ENCODE results near the gene B4GALT1.

The B4GALT1 gene

DNA sequence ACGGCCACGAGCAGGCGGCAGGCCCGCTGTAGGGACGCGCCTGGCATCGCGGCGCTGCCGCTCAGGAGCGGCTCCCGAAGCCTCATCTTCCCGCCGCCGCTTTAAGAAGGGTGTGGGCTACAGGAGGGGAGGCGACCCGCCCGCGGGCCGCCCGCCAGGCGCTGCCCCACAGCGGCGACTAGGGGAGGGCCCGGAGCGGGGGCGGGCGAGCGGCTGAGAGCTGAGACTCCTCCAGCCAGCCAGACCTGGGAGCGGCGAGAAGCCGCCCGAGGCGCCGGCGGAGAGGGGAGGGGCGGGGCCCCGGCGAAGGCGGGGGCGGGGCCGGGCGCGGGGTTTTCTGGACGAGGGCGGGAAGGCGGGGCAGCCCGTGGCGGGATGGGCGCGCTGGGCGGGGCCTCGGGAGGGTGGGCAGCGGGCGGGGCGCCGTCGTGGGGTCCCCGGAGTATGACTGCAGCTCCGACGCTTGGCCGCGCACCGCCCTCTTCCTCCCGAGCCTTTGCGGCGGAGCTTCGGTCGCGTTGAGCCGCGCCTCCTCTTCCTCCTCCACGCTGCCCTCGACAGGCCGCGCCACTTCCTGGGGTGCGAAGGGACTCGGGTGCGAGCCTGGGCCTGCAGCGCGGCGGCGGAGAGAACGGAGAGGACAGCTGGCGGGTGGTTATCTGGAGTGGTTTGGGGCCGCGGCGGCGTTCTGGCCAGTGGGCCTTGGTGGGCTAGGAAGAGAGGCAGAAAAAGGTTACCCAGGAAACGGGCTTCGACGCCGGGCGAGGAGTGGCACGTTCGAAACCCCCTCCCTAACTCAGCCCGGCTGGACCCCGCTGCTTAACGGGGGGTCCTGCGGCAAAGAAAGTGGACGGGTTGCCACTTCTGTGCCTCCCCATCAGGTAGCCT lies at the start of gene B4GALT1:
TSS of gene B4GALT1 (minus strand) at position 253 of the 888 bp plus-strand sequence. CDS start at position 86, 167 bp downstream.
- peak; percentile 97 to 98 for DNase-seq

DNA sequence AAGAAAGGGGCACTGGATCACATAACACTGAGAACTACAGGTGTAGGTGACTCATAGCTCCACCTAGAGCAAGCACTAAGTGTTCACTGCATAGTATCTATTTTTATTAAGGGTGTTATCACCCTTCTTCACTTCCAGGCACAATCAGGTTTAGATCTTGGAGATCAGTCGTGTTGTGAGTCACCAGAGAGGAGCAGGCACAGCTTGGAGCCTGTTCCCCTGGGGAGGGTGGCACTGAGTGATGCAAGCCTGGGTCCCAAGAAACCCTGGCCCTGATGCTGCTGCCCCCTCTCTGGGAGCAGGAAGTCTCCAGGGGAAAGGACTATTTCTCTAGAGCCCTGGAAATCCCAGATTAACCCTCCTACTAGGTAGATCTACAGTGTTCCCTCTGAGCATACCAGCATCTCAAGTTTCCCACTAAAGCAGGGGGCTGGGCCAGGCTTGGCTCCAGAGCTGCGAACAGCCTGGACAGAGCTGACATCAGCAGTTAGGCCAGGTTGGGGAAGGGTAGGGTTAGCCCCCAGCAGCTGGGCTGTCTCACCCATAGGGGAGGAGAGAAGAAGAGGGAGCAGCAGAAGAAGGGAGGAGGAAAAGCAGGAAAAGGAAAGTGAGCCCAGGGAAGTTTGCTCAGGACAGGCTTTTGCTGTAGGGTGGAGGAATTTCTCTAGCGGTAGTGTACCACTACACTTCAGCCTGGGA lies 44.7 kb upstream of the B4GALT1 start:
- DNase-seq: no peak

- DNase-seq: no peak
These were observed 43.0 kb upstream of the B4GALT1 start for GRCh38 chr9:33210006-33210715.

DNA sequence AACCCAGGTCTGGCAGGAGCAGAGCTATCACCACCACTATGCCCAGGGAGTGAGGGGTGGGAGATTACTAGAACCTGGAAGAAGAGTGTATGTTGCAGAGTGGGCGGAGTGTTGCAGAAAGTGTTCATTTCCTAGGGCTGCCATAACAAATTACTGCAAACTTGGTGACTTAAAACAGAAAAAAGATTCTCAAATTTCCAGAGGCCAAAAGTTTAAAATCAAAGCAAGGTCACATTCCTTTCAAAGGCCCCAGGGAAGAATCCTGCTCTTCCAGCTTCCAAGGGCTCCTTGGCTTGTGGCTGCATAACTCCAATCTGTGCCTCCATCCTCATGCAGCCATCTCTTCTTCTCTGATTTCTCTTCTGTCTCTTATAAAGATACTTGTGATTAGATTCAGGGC lies 42.3 kb upstream of the B4GALT1 start:
- no peak for DNase-seq

DNA sequence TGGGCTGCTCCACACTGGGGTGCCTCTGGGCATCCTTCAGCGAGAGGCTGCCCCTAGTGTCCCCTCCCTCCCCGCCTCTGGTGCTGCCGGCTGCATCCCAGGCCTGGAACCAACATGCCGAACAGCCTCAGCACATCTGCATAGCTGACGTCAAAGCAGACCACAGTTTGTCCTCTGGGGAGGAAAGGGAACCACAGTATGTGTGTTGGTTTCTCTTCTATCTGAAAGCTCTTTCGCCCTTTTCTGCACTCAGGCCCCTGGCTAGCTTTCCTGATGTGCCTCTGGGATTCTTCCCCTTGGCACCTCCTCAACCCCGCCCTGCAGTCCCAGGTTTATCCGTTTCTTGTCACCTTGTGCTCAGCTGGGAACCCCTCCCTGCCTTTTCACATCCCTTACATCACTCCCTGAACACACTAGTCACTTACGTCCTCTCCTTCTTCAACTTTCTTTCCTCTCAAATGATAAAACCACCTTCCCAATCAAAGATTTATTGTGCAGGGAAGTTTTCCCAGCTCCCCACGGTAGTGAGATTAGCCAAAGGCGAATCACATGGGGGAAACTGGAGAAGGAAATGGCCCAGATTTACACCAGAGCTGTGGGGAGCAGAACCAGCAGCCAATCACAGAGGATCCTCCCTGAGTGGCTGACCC lies 35.5 kb upstream of the B4GALT1 start:
- peak; percentile 26 to 37 for DNase-seq

- DNase-seq: no peak
These were observed 34.9 kb upstream of the B4GALT1 start for GRCh38 chr9:33202018-33202417.

- no peak for DNase-seq
These were observed 31.0 kb upstream of the B4GALT1 start for GRCh38 chr9:33198165-33198564.

DNA sequence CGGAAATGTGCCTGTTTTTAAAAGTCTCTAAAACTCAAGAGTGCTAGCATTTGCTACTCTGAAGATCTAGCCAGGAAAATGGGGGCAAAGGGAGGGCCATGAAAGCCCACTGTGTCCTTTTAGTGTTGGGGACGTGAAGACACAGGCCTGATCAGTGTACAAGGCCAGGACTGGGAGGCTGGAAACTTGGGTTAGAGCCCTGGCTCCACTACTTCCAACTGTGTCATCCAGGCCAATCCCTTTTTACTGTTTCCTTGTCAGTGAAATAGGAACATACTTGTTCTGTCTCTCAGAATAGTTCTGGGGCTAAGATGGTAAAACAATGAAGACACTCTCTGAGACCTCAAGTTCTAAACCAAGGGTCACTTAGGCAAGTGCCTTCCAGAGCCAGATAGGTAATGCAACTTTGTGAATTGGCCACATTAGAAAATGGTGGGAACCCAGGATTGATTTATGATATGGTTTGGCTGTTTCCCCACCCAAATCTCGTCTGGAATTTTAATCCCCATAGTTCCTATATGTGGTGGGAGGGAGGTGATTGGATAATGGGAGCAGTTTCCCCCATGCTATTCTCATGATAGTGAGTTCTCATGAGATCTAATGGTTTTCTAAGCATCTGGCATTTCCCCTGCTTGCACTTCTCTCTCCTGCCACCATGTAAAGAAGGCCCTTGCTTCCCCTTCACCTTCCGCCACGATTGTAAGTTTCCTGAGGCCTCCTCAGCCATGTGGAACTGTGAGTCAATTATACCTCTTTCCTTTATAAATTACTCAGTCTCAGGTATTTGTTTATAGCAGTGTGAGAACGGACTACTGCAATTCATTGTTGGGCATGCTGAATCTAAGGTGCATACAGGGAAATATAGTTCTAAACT lies 30.4 kb upstream of the B4GALT1 start:
- DNase-seq: no peak

DNA sequence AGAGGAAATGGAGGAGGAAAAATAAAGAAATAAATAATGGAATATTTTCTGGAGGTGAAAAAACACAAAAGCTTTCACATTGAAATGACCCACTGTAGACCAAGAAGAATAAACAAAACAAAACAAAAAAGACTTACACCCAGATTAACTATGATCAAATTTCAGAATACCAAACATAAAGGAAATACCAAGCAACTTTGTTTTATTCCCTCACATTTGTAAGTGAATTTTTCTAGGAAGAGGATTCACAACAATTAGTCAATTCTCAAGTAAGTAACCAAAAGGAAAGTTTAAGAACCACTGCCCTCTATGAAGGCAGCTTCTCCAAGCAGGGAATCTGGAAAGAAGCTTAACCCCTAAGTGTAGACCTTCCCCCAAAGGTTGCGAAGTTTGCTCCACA lies 29.6 kb upstream of the B4GALT1 start:
- no peak for DNase-seq

- DNase-seq: no peak
These were observed 26.7 kb upstream of the B4GALT1 start for GRCh38 chr9:33193818-33194217.

DNA sequence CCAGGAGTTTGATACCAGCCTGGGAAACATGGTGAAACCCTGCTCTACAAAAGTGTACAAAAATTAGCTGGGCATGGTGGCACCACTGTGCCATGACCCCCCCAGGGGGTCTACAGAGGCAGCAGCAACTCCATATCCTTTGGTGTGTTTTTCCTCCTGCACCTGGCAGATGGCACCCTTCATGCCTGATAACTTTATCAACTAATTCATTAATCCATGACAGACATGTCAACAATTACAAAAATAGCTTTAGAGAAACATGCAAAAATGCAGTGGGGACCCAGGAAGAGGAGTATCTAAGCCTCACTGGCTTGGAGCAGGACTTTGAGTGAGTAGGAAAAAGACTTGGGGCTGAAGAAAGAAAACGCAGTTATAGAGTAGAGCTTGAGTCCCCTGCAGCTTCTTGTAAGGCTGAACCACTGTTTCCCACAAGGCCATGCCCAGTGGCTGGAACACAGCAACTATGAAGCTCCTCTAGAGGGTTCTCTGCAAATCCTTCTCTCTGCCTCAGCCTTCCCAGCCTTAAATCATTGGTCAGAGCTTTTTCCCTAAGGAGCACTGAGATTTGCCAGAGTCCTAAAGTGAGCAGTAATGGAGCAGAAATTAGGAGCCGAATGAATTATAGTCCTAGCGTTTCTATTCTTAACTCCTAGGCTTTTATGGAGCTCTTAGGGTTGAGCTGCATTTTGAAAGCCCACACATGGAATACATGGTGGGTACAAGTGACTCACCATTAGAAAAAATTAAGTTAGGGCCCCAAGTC lies 25.5 kb upstream of the B4GALT1 start:
- no peak for DNase-seq

DNA sequence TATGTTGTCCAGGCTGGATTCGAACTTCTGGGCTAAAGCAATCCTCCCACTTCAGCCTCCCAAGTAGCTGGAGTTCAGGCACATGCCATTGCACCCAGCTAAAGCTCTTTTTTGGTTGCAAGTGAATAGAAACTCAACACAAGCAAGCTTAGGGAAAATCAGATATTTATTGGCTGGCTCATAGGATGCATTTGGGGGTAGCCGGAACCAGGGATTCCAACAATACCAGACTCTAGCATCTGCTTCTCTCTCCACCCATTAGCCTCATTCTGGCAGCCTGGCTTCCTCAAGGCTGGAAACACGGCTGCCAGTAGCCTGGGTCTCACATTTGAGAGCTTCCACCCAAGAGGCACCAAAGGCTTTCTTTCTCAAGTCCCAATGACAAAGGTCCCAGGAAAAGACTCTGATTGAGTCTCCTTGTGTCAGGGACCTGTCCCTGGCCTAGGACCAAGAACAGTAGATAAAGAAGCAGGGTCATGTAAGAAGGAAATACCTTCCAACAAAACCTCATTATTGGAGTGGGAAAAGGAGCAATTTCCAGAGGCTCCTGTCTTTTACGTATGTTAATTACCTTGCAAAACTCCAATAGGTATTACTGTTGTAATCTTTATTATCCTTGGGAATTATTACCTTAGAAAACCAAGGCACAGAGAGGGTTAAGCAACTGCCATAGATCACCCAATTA lies 23.0 kb upstream of the B4GALT1 start:
- no peak for DNase-seq

DNA sequence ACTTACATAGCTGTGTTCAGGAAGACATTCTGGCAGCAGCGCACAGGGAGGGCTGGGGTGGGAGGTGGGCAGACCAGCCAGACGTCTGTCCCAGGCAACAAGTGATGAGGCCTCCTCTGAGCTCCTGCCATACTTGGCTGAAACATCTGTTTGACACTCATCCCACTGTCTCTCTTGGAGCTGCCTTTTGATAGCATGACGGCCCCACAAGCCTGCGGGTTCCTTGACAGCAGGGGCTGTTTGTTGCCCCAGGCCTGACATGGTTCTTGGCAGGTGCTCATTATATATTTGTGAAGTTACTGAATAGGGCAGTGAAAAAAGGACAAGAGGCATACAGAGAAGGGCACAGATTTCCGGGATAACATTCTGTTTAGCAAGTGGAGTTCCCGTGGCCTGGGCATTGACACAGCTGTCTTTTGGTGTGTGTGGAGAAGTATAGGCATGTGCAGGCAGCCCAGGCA lies 22.2 kb upstream of the B4GALT1 start:
- no peak for DNase-seq

GRCh38 chr9:33188711-33189110 lies 21.6 kb upstream of the B4GALT1 start:
- DNase-seq: no peak

DNA sequence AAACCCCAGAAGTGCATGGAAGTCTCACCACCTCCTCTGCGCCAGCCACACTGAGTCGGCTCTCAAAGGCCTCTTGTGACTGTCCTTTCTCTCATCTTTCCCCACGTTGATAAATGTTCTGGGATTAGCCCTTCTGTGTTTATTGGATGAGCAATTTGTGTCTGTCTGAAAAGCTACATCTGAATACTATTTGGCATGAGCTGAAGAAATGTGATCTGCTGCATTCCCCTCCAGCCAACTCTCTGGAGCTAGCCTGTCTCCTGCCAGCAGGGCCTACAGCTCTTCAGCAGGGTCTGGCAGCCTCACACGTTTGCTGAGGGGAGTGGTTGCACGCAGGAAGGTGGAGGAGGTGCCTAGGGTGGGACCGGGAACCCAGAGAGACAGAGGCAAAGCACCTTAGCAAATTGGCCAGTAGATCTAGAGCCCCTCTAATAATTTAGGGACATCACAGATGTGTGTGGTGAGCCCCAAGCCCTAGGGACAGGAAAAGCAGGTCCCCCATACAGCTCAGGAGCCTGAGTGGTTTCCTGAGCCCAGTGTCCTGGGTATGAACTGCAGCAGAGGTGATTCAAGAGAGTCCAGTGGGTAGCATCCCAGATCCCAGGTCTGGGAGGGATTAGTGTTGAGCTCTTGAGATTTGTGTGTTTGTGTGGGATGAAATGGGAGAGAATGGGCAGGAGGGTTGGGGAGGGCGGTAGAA lies 20.5 kb upstream of the B4GALT1 start:
- DNase-seq: no peak

GRCh38 chr9:33186457-33187168 lies 19.5 kb upstream of the B4GALT1 start:
- DNase-seq: no peak

- DNase-seq: no peak
These were observed 18.7 kb upstream of the B4GALT1 start for GRCh38 chr9:33185858-33186257.

DNA sequence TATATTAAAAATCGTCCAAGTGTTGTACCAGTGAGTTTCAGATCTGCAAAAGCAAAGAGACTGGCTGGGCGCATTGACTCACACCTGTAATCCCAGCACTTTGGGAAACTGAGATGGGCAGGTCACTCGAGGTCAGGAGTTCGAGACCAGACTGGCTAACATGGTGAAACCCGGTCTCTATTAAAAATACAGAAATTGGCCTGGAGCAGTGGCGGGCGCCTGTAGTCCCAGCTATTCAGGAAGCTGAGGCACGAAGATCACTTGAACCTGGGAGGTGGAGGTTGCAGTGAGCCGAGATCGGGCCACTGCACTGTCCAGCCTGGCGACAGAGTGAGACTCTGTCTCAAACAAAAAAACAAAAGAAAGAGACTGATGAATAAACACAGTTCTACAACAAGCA lies 18.3 kb upstream of the B4GALT1 start:
- no peak for DNase-seq

DNA sequence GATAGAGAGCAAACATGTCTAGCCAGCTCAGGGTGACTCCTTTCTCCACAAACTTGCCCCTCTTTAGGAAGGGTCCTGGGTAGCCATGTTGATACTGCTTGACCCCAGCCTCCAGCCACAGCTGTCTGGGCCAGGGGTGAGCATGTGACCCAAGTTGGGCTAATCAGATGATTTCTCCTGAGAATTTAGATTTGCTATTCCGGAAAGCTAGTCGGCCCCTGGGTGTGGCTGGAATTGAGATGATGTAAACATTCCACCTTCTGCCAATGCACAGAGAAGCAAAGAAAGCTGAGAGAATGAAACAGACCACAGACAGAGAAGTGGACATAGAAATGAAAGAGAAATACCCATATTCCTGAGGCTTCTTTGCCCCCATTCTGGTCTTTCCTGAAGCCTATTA lies 17.8 kb upstream of the B4GALT1 start:
- no peak for DNase-seq

Data from activated CD4-positive, alpha-beta T cell treated with anti-CD3 and anti-CD28 coated beads, Interleukin-2, amount 50 U/mL, for 48 hours (primary cell).